GM19372 (cell line): ENCODE data around the gene CDIPT.

Experiments used
- ATAC-seq: cut with Tn5 transposase; IDR thresholded peaks from one replicate; pipeline ENCODE4 v1.9.1; 2021; ENCODE audit warnings: mild to moderate bottlenecking, low read depth, moderate library complexity; ENCODE audit not compliant: unreplicated experiment

The CDIPT gene

GRCh38 chr16:29813644-29814562 lies 49.1 kb downstream of the CDIPT start:
- no peak for ATAC-seq

- ATAC-seq = no peak
Observed at GRCh38 chr16:29812754-29813643, 50.0 kb downstream of the CDIPT start.

GRCh38 chr16:29811896-29812665 lies 50.9 kb downstream of the CDIPT start, which contains the start of gene PRRT2:
PRRT2 (plus strand) TSS chr16:29812193; CDS start chr16:29813055, 862 bp downstream.
- ATAC-seq = no peak

GRCh38 chr16:29811170-29811895 lies 51.7 kb downstream of the CDIPT start:
- ATAC-seq = no peak

GRCh38 chr16:29810699-29811169 lies 52.3 kb downstream of the CDIPT start:
- no peak for ATAC-seq

GRCh38 chr16:29809850-29810698 lies 53.0 kb downstream of the CDIPT start:
- ATAC-seq = no peak

- no peak for ATAC-seq
Observed at GRCh38 chr16:29809031-29809747, 53.8 kb downstream of the CDIPT start.
